Hepatocyte (in vitro differentiated cells): ENCODE data around the gene GUCD1. TPM values are rescaled to one million over a fixed set of nuclear protein-coding genes. Genes with fewer than 3 reads are reported as not detected.
A peak's percentile ranks its signal among the peaks of the same experiment; 100 is the strongest.
"Not testable (repeated sequence)": the region's sequence is repeated elsewhere in the genome, so short reads cannot be mapped to it uniquely, and the experiment has no call there.

Experiments
- DNase-seq: peaks from one replicate; pipeline ENCODE4 v3.0.0-alpha.2; 2016; ENCODE audit warnings: low spot score
- H2AFZ ChIP-seq: fragments of 200-600 bp; sonication (generic); 2 replicates; pipeline ENCODE4 v1.6.0; 2016; ENCODE audit warnings: antibody characterized with exemption, mild to moderate bottlenecking
- H3K27ac ChIP-seq: fragments of 200-600 bp; sonication (generic); 2 replicates; pipeline ENCODE4 v1.5.1; 2016; ENCODE audit warnings: mild to moderate bottlenecking
- H3K27me3 ChIP-seq: fragments of 200-600 bp; sonication (generic); 2 replicates; pipeline ENCODE4 v1.6.1; 2016
- H3K36me3 ChIP-seq: fragments of 200-600 bp; sonication (generic); replicated peaks from 2 replicates; pipeline ENCODE4 v1.5.1; 2016; ENCODE audit warnings: low read depth; ENCODE audit not compliant: insufficient read depth
- H3K4me1 ChIP-seq: fragments of 200-600 bp; sonication (generic); 2 replicates; pipeline ENCODE4 v1.5.1; 2016; ENCODE audit warnings: mild to moderate bottlenecking, moderate library complexity; ENCODE audit not compliant: insufficient read depth
- H3K4me2 ChIP-seq: fragments of 200-600 bp; sonication (generic); 2 replicates; pipeline ENCODE4 v1.6.0; 2016
- H3K4me3 ChIP-seq: fragments of 200-600 bp; sonication (generic); 2 replicates; pipeline ENCODE4 v1.5.1; 2016; ENCODE audit warnings: mild to moderate bottlenecking
- H3K79me2 ChIP-seq: fragments of 200-600 bp; sonication (generic); 2 replicates; pipeline ENCODE4 v1.6.0; 2017; ENCODE audit warnings: mild to moderate bottlenecking
- H3K9me2 ChIP-seq: fragments of 200-600 bp; sonication (generic); replicated peaks from 2 replicates; pipeline ENCODE4 v1.6.0; 2017; ENCODE audit warnings: mild to moderate bottlenecking; ENCODE audit not compliant: insufficient read depth
- H3K9me3 ChIP-seq: fragments of 200-600 bp; sonication (generic); 2 replicates; pipeline ENCODE4 v1.5.1; 2016; ENCODE audit warnings: low read depth, mild to moderate bottlenecking
- H4K20me1 ChIP-seq: fragments of 200-600 bp; sonication (generic); 2 replicates; pipeline ENCODE4 v1.6.0; 2016; ENCODE audit warnings: mild to moderate bottlenecking; ENCODE audit not compliant: insufficient read depth, poor library complexity, severe bottlenecking
- EZH2 ChIP-seq: fragments of 200-600 bp; sonication (generic); IDR thresholded peaks from 2 replicates; pipeline ENCODE4 v1.6.1; 2016; ENCODE audit warnings: antibody characterized with exemption, mild to moderate bottlenecking, borderline replicate concordance
- EZH2phosphoT487 ChIP-seq: fragments of 200-600 bp; sonication (generic); IDR thresholded peaks from one replicate; pipeline ENCODE4 v1.6.1; 2018; ENCODE audit warnings: antibody characterized with exemption, mild to moderate bottlenecking, low read depth, moderate library complexity; ENCODE audit not compliant: unreplicated experiment, severe bottlenecking
- WGBS: methylation state at CpG from one replicate; pipeline ENCODE4 v1.1.6; 2016; ENCODE audit warnings: low lambda C conversion rate; ENCODE audit errors: missing lambda C conversion rate; 5-methylcytosine and 5-hydroxymethylcytosine counted together
- polyA plus RNA-seq: library from polyadenylated mRNA; unstranded; fragments of >200 nt; fragmentation: Nextera tagmentation; extraction: Ambion mirVana; gene quantifications from 2 replicates; pipeline ENCODE4 v1.2.1, GENCODE V29; 2016
- total RNA-seq: library from RNA; depleted of rRNA; stranded (reverse); fragments of >200 nt; gene quantifications from 2 replicates; pipeline ENCODE4 v1.2.3, GENCODE V29; 2014
- TF ChIP-seq, protein P1 (sequence below): fragments of 200-600 bp; sonication (generic); IDR thresholded peaks from 2 replicates; pipeline ENCODE4 v1.5.1; 2016; ENCODE audit warnings: antibody characterized with exemption, mild to moderate bottlenecking; ENCODE audit not compliant: poor library complexity

GUCD1 gene
- total and polyA plus RNA-seq, 2 experiments from 2014 or later, result 102 to 149 TPM

- no peaks in the 10 kb centered on the region for H3K9me2 ChIP-seq
- H3K9me3 ChIP-seq, result no peaks in the 10 kb centered on the region
- peak; percentile 99 for DNase-seq
- peak within 1 kb of the TSS; percentile 93 for H3K4me2 ChIP-seq
- peak within 1 kb of the TSS; percentile 97 for H3K27ac ChIP-seq
- H2AFZ ChIP-seq, result peak within 1 kb of the TSS; percentile 55
- peaks cover 18% of the 10 kb centered on the region for H4K20me1 ChIP-seq
- peaks cover 41% of the 10 kb centered on the region for H3K4me1 ChIP-seq
- H3K36me3 ChIP-seq, result no peaks in the 10 kb centered on the region
- H3K4me3 ChIP-seq, result peak within 1 kb of the TSS; percentile 87
- TF ChIP-seq EZH2, result no peak
- TF ChIP-seq, protein P1, sequence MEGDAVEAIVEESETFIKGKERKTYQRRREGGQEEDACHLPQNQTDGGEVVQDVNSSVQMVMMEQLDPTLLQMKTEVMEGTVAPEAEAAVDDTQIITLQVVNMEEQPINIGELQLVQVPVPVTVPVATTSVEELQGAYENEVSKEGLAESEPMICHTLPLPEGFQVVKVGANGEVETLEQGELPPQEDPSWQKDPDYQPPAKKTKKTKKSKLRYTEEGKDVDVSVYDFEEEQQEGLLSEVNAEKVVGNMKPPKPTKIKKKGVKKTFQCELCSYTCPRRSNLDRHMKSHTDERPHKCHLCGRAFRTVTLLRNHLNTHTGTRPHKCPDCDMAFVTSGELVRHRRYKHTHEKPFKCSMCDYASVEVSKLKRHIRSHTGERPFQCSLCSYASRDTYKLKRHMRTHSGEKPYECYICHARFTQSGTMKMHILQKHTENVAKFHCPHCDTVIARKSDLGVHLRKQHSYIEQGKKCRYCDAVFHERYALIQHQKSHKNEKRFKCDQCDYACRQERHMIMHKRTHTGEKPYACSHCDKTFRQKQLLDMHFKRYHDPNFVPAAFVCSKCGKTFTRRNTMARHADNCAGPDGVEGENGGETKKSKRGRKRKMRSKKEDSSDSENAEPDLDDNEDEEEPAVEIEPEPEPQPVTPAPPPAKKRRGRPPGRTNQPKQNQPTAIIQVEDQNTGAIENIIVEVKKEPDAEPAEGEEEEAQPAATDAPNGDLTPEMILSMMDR, result no peak
- WGBS, result under 1% methylated on average over 55 of the region's 59 CpGs
- H3K27me3 ChIP-seq, result no peaks in the 10 kb centered on the region
- peaks cover 84% of the 10 kb centered on the region for H3K79me2 ChIP-seq
Observed at GRCh38 chr22:24555165-24556039, 464 bp upstream of the GUCD1 start, which contains the start of gene SNRPD3. Gene SNRPD3 (plus strand): TSS chr22:24555999. CDS start chr22:24557675, 1,676 bp downstream.

GRCh38 chr22:24553597-24554312 lies 1.2 kb downstream of the GUCD1 start:
- Histone ChIP-seq H3K79me2 (peaks cover 79% of the 10 kb centered on the region), H3K27me3 (no peaks in the 10 kb centered on the region), H3K4me3 (peak overlapping the region; percentile 48), H3K27ac (peak overlapping the region; percentile 94), H3K9me2 (no peaks in the 10 kb centered on the region), H2AFZ (no peak overlapping the region), H4K20me1 (peaks cover 23% of the 10 kb centered on the region), H3K9me3 (no peaks in the 10 kb centered on the region), H3K4me2 (peak overlapping the region; percentile 93), H3K36me3 (no peaks in the 10 kb centered on the region), H3K4me1 (peaks cover 48% of the 10 kb centered on the region)
- peak; percentile 38 for DNase-seq
- TF ChIP-seq EZH2, result no peak
- TF ChIP-seq EZH2phosphoT487, result no peak
- TF ChIP-seq, protein P1, result no peak
- WGBS, result 51% methylated on average over 12 of the region's 12 CpGs

- peak overlapping the region; percentile 94 for H3K27ac ChIP-seq
Observed at GRCh38 chr22:24552503-24553286, 2.2 kb downstream of the GUCD1 start.

More at GRCh38 chr22:24552503-24553286, 2.2 kb downstream of the GUCD1 start:
- peaks cover 23% of the 10 kb centered on the region for H4K20me1 ChIP-seq
- not testable (repeated sequence) for H2AFZ ChIP-seq, DNase-seq, H3K36me3 ChIP-seq, H3K9me3 ChIP-seq, H3K4me3 ChIP-seq, H3K9me2 ChIP-seq, H3K27me3 ChIP-seq
- peaks cover 78% of the 10 kb centered on the region for H3K79me2 ChIP-seq
- peak overlapping the region; percentile 93 for H3K4me2 ChIP-seq
- peaks cover 48% of the 10 kb centered on the region for H3K4me1 ChIP-seq
- WGBS, result 87% methylated on average over 10 of the region's 10 CpGs
